H9 (cell line): ENCODE results near the gene TNFSF8. TPM values are rescaled to one million over a fixed set of nuclear protein-coding genes. Genes with fewer than 3 reads are reported as not detected.

Experiments
- DNase-seq: peaks from one replicate; pipeline ENCODE4 v3.0.0-alpha.2; 2017
- H2AFZ ChIP-seq: one replicate; pipeline ENCODE4 v1.6.1; 2013; ENCODE audit warnings: mild to moderate bottlenecking, low read length, control low read depth, moderate library complexity
- H2AK5ac ChIP-seq: 2 replicates; pipeline ENCODE4 v1.6.1; 2013; ENCODE audit warnings: low read length, control low read depth, mixed read lengths; ENCODE audit not compliant: insufficient read length
- H2BK120ac ChIP-seq: one replicate; pipeline ENCODE4 v1.6.1; 2013; ENCODE audit warnings: low read depth, mild to moderate bottlenecking, low read length, control low read depth, inconsistent platforms; ENCODE audit not compliant: poor library complexity, severe bottlenecking
- H2BK12ac ChIP-seq: 2 replicates; pipeline ENCODE4 v1.6.1; 2013; ENCODE audit warnings: low read length, control low read depth, mixed read lengths, low read depth; ENCODE audit not compliant: insufficient read length
- H2BK15ac ChIP-seq: 2 replicates; pipeline ENCODE4 v1.6.1; 2013; ENCODE audit warnings: low read depth, low read length, control low read depth
- H2BK20ac ChIP-seq: one replicate; pipeline ENCODE4 v1.6.1; 2013; ENCODE audit warnings: low read depth, mild to moderate bottlenecking, low read length, control low read depth, inconsistent platforms; ENCODE audit not compliant: poor library complexity, severe bottlenecking
- H2BK5ac ChIP-seq: 2 replicates; pipeline ENCODE4 v1.6.1; 2013; ENCODE audit warnings: low read length, control low read depth, mixed read lengths; ENCODE audit not compliant: insufficient read length
- H3K14ac ChIP-seq: 2 replicates; pipeline ENCODE4 v1.6.1; 2013; ENCODE audit warnings: low read length, control low read depth; ENCODE audit not compliant: insufficient read depth
- H3K18ac ChIP-seq: 2 replicates; pipeline ENCODE4 v1.6.1; 2013; ENCODE audit warnings: low read depth, mild to moderate bottlenecking, mixed read lengths, low read length, control low read depth; ENCODE audit not compliant: insufficient read length
- H3K23ac ChIP-seq: 2 replicates; pipeline ENCODE4 v1.6.1; 2013; ENCODE audit warnings: low read length, control low read depth, mixed read lengths, low read depth; ENCODE audit not compliant: insufficient read length
- H3K23me2 ChIP-seq: 2 replicates; pipeline ENCODE4 v1.6.1; 2013; ENCODE audit warnings: low read depth, mild to moderate bottlenecking, mixed read lengths, low read length, control low read depth; ENCODE audit not compliant: insufficient read length, poor library complexity, severe bottlenecking
- H3K27ac ChIP-seq: 2 replicates; pipeline ENCODE4 v1.5.1; 2013; ENCODE audit warnings: low read length, control low read depth, mixed read lengths, low read depth; ENCODE audit not compliant: insufficient read length
- H3K27me3 ChIP-seq: 2 replicates; pipeline ENCODE4 v1.6.1; 2013; ENCODE audit warnings: low read length, control low read depth, inconsistent platforms; ENCODE audit not compliant: insufficient read depth
- H3K4ac ChIP-seq: 2 replicates; pipeline ENCODE4 v1.6.1; 2013; ENCODE audit warnings: low read depth, mild to moderate bottlenecking, control low read depth, inconsistent platforms, low read length, moderate library complexity
- H3K4me1 ChIP-seq: 2 replicates; pipeline ENCODE4 v1.6.1; 2013; ENCODE audit warnings: low read length, control low read depth, inconsistent platforms; ENCODE audit not compliant: insufficient read depth
- H3K4me2 ChIP-seq: 2 replicates; pipeline ENCODE4 v1.6.1; 2013; ENCODE audit warnings: low read length, control low read depth, mixed read lengths; ENCODE audit not compliant: insufficient read length, insufficient read depth
- H3K56ac ChIP-seq: 2 replicates; pipeline ENCODE4 v1.6.1; 2013; ENCODE audit warnings: low read depth, mild to moderate bottlenecking, mixed read lengths, low read length, control low read depth; ENCODE audit not compliant: insufficient read length
- H3K79me1 ChIP-seq: 2 replicates; pipeline ENCODE4 v1.6.1; 2013; ENCODE audit warnings: low read depth, mild to moderate bottlenecking, moderate library complexity, low read length, control low read depth, inconsistent platforms; ENCODE audit not compliant: insufficient read depth, poor library complexity, severe bottlenecking
- H3K79me2 ChIP-seq: 2 replicates; pipeline ENCODE4 v1.6.1; 2013; ENCODE audit warnings: low read length, control low read depth, inconsistent platforms; ENCODE audit not compliant: insufficient read depth
- H3K9ac ChIP-seq: 2 replicates; pipeline ENCODE4 v1.6.1; 2013; ENCODE audit warnings: low read length, control low read depth, mixed read lengths; ENCODE audit not compliant: insufficient read length; ENCODE audit errors: extremely low read depth
- H3K9me3 ChIP-seq: one replicate; pipeline ENCODE4 v1.6.1; 2013; ENCODE audit warnings: low read depth, low read length, inconsistent platforms; ENCODE audit not compliant: control insufficient read depth
- H3T11ph ChIP-seq: one replicate; pipeline ENCODE4 v1.6.1; 2013; ENCODE audit warnings: mild to moderate bottlenecking, low read length, control low read depth, inconsistent platforms
- H4K20me1 ChIP-seq: one replicate; pipeline ENCODE4 v1.6.1; 2013; ENCODE audit not compliant: control insufficient read depth, insufficient read length, insufficient read depth
- H4K5ac ChIP-seq: 2 replicates; pipeline ENCODE4 v1.6.1; 2013; ENCODE audit warnings: low read depth, mild to moderate bottlenecking, mixed read lengths, low read length, control low read depth; ENCODE audit not compliant: insufficient read length
- H4K8ac ChIP-seq: replicated peaks from 2 replicates; pipeline ENCODE4 v1.6.1; 2013; ENCODE audit warnings: low read length, control low read depth, mixed read lengths, low read depth; ENCODE audit not compliant: insufficient read length
- H4K91ac ChIP-seq: 2 replicates; pipeline ENCODE4 v1.6.1; 2013; ENCODE audit warnings: low read depth, mild to moderate bottlenecking, moderate library complexity, mixed read lengths, low read length, control low read depth; ENCODE audit not compliant: insufficient read length
- H3K27ac Mint-ChIP-seq, 3 experiments: 2 replicates in 2 of 3; 3 replicates in 1 of 3; pipeline ENCODE4 v1.8.0; 2020 to 2021; ENCODE audit warnings: mixed read lengths in 3 of 3, mild to moderate bottlenecking in 1 of 3, moderate library complexity in 1 of 3
- H3K27me3 Mint-ChIP-seq: 2 replicates; pipeline ENCODE4 v1.8.0; 2021; ENCODE audit warnings: low read depth, mild to moderate bottlenecking, moderate library complexity, mixed read lengths
- H3K36me3 Mint-ChIP-seq, 3 experiments: 2 replicates in 2 of 3; 3 replicates in 1 of 3; pipeline ENCODE4 v1.8.0; 2020 to 2021; ENCODE audit warnings: low read depth in 3 of 3, mixed read lengths in 3 of 3; ENCODE audit not compliant: insufficient read depth in 1 of 3
- H3K4me1 Mint-ChIP-seq, 2 experiments: 2 replicates each; pipeline ENCODE4 v1.8.0; 2020; ENCODE audit warnings: mixed read lengths in 2 of 2
- H3K4me3 Mint-ChIP-seq, 2 experiments: 2 replicates in 1 of 2; 3 replicates in 1 of 2; pipeline ENCODE4 v1.8.0; 2020 to 2021; ENCODE audit warnings: mild to moderate bottlenecking in 2 of 2, mixed read lengths in 2 of 2, moderate library complexity in 1 of 2
- H3K9me3 Mint-ChIP-seq, 2 experiments: 2 replicates in 1 of 2; 3 replicates in 1 of 2; pipeline ENCODE4 v1.8.0; 2020; ENCODE audit warnings: mild to moderate bottlenecking in 2 of 2, mixed read lengths in 2 of 2, moderate library complexity in 1 of 2
- CTCF ChIP-seq: fragments of 200-600 bp; sonication (generic); conservative IDR thresholded peaks from 3 replicates; pipeline ENCODE4 v1.8.0; 2021; ENCODE audit warnings: antibody characterized with exemption, mild to moderate bottlenecking
- WGBS: extraction: QIAGEN DNeasy Blood & Tissue Kit; methylation state at CpG from one replicate; pipeline ENCODE4 v1.1.7; 2013; ENCODE audit warnings: missing lambda C conversion rate, low lambda C conversion rate, mixed read lengths; ENCODE audit not compliant: insufficient read length; ENCODE audit errors: extremely low coverage; 5-methylcytosine and 5-hydroxymethylcytosine counted together
- total RNA-seq: library from RNA; stranded (reverse); gene quantifications from 2 replicates; pipeline ENCODE4 v1.2.1, GENCODE V29; 2021

TNFSF8 gene
- total RNA-seq, 1 experiment from 2014 or later, result not detected

- H4K20me1 ChIP-seq, result no peaks in the 10 kb centered on the region
These were observed 65.9 kb downstream of the TNFSF8 start for GRCh38 chr9:114864471-114864870.

More at GRCh38 chr9:114864471-114864870, 65.9 kb downstream of the TNFSF8 start:
- Mint-ChIP-seq H3K27me3 (peaks cover 4% of the 10 kb centered on the region), H3K27ac (no peak overlapping the region), H3K4me3 (no peak overlapping the region), H3K36me3 (no peaks in the 10 kb centered on the region), H3K4me1 (peaks cover 8 to 9% of the 10 kb centered on the region in 2 experiments; a peak in 3 of 4 replicates), H3K9me3 (no peaks in the 10 kb centered on the region)
- no peaks in the 10 kb centered on the region for H3K23me2 ChIP-seq
- no peak overlapping the region for H2BK15ac ChIP-seq
- H3K4me1 ChIP-seq, result no peaks in the 10 kb centered on the region; the same call in 1 of the 2 replicates
- no peak overlapping the region for H3K56ac ChIP-seq
- H3K4me2 ChIP-seq, result no peak overlapping the region
- no peak overlapping the region for H2BK12ac ChIP-seq
- no peak overlapping the region for H2AFZ ChIP-seq
- H2BK20ac ChIP-seq, result no peak overlapping the region
- WGBS, result no CpG with 5 or more reads among the region's 1 CpG
- no peak overlapping the region for H4K8ac ChIP-seq
- no peak overlapping the region for H3K9ac ChIP-seq
- no peak overlapping the region for H2AK5ac ChIP-seq
- no peak overlapping the region for H2BK120ac ChIP-seq
- H3K4ac ChIP-seq, result no peak overlapping the region
- H3K27me3 ChIP-seq, result no peaks in the 10 kb centered on the region
- no peak for DNase-seq
- H2BK5ac ChIP-seq, result no peak overlapping the region
- H3K23ac ChIP-seq, result no peak overlapping the region
- no peaks in the 10 kb centered on the region for H3K79me2 ChIP-seq
- no peak overlapping the region for H3K27ac ChIP-seq
- no peak for TF ChIP-seq CTCF
- no peaks in the 10 kb centered on the region for H3K9me3 ChIP-seq
- no peak overlapping the region for H3K14ac ChIP-seq
- no peak overlapping the region for H3K18ac ChIP-seq
- H4K5ac ChIP-seq, result no peak overlapping the region
- no peaks in the 10 kb centered on the region for H3K79me1 ChIP-seq
- H3T11ph ChIP-seq, result no peak overlapping the region
- no peak overlapping the region for H4K91ac ChIP-seq
